T47D (cell line): ENCODE measurements around the gene COPS4.
"Not testable (repeated sequence)": the region's sequence is repeated elsewhere in the genome, so short reads cannot be mapped to it uniquely, and the experiment has no call there.

ENCODE experiments used
- DNase-seq, 2 experiments: peaks; one replicate each; pipeline versions ENCODE4 v3.0.0 to v3.0.0-alpha.2; 2011 to 2012; ENCODE audit warnings: low read depth in 1 of 2, low spot score in 1 of 2
- JUND ChIP-seq: IDR thresholded peaks from 2 replicates; pipeline ENCODE4 v1.6.1; 2012; ENCODE audit warnings: low read depth
- in situ Hi-C: cut with HindIII; loops from 2 replicates; pipeline ENCODE4 v1.10.0; 2016; ENCODE audit warnings: low sequenced_read_pairs, low pct_unique_long_range_greater_than_20kb

COPS4 gene

DNA sequence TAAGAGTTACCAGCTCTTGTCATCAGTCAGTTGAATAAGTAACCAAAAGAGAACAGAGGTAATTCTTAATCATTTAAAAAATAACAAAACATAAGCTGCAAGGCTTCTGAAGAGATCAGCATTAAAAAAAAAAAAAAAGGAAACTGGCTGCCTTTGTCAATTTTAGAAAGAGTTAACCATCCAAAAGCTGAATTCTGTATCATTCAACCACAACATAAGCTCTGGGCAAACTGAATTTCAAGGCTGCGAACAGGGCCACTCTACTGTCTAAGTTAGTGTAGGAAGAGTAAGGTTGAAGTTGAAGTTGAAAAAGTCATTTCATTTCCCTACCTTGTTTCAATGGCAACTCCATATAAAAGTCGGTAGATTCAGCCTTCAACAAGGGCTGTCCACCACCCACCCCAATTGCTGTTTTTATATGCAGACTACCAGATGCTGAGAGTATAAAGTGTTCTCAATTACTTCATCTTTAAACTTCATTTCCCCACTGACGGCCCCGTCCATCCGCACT, 23.2 kb upstream of the COPS4 start:
- in situ Hi-C loops = no loop called here
- no peak for DNase-seq
- no peak for TF ChIP-seq JUND

DNA sequence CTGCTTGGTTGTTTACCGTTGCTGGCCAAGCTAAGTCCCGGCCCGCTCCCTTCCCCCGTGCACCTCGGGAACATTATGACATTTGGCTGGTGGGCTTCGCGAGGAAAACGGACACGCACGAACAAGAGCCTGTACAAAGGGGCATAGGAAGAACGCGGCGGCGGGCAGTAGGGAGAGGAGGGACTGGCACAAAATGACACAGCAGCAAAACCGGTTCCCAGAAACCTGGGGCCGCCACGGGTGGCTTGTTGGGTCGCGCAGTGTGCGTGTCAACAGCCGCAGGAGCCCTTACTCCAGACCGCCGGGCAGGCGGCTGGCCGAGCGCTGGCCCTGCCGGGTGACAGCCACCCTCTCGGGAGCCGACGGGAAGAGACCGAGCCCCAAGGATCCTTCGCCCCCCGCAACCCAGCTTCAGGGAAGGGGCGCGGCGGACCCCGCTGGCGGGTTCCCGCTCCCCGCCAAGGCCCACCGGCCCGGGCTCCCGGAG, 22.7 kb upstream of the COPS4 start:
- DNase-seq = peak in 1 of 2 experiments; percentile 76
- no peak for TF ChIP-seq JUND
- in situ Hi-C loops = no loop called here

DNA sequence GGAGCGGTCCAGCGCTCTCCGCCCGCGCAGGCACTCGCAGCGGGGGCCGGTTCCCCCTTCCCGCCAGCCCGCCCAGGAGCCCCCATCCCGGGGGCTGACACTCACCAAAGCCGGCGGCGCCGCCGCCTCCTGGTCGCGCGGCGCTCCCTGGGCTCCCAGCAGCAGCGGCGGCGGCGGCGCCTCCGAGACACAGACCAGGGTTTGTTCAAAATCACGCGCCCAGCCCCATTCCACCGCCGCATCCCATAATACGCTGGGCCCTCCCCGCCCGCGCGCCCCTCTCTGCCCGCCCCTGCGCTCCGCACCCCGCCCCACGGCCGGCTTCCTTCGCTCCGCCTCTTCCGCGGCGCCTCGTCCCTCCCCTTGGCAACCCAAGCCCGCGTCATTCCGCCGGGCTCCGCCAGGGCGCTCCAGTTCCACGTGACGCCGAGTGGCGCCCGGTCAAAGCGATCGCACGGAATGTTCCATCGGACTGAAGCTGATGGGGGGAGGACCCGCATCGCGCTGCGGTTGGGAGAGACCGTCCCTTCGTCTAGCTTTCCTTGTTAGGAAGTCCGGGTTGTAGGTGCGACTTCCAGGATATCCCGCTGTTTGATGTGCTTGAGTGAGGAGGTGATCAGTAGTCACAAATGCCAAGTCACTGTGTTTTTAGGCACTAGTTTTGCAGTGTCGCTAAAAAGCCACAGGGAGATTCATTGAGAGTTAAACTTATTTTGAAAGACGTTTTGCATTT, 22.1 kb upstream of the COPS4 start:
- DNase-seq = peak; percentile 76 to 98
- no peak for TF ChIP-seq JUND
- in situ Hi-C loops = no loop called here

DNA sequence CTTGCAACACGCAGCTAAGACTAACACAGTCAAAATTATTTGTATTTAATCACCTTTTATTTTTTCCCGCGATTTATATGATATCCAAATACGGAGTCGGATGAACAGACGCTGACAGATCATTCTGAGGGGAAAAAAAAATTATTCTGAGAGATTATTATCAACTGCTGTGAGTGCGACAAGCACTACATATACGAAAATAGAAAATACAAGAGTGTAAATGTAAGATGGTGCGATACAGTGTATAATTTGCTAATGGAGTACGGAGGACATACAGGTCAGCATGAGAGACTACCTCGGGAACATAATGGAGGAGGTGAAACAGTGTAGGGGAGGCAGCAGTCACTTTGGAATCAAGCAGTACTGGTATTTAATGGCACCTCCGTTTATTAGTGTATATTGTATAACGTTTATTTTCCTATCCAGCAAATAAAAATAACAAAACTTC, 21.5 kb upstream of the COPS4 start:
- in situ Hi-C loops = no loop called here
- no peak for DNase-seq
- no peak for TF ChIP-seq JUND

DNA sequence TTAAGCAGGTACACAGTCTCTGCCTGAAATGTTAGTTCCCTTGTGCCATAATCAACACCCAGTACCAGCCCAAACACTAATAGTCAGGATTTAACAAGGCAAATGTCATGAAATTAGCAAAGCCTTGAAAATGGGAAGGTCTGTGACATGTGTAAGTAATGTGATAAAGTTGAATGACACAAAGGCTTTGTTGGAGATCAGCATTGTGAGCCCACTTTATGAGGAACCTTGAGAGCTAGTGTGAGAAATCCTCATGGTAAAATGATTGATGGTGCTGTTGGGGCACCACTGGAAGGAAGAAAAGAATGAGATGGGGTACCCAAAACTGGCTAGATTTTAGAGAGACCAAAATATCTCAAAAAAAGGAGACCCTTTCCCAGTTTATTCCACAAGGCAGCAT, 21.1 kb upstream of the COPS4 start:
- in situ Hi-C loops = no loop called here
- no peak for DNase-seq

DNA sequence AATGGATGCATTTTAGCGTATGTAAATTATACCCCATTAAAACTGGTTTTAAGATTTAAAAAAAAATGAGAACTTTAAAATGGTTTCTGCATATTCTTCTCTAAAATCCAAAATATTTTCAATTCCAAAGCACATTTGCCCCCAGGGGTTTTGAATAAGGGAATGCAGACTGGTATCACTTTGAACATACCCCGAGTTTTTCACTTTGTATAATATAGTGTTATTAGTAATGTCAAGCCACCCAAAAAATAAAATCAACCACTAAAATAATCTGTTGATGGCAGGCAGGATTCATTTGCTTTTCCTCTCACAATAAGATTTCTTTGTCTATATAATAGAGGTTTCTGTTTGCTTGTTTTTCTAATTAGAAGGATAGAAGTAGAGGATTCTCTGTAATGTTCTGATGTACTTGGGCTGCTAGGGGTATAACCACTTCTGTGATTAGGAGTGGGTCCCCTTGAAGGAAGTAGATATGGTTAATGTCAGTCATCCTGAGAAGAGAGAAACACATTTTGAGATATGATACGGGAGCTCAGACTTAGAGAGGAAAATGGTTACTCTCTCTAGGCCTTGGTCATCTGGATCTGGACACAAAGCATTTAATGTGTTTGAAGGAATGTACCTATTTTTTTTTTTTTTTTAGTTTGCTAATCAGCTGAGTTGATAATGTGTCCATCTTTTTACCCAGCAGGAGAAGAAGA, 15.0 kb upstream of the COPS4 start:
- in situ Hi-C loops = no loop called here
- no peak for TF ChIP-seq JUND
- DNase-seq = no peak

More for the DNA sequence above, 21.1 kb upstream of the COPS4 start:
- no peak for TF ChIP-seq JUND

DNA sequence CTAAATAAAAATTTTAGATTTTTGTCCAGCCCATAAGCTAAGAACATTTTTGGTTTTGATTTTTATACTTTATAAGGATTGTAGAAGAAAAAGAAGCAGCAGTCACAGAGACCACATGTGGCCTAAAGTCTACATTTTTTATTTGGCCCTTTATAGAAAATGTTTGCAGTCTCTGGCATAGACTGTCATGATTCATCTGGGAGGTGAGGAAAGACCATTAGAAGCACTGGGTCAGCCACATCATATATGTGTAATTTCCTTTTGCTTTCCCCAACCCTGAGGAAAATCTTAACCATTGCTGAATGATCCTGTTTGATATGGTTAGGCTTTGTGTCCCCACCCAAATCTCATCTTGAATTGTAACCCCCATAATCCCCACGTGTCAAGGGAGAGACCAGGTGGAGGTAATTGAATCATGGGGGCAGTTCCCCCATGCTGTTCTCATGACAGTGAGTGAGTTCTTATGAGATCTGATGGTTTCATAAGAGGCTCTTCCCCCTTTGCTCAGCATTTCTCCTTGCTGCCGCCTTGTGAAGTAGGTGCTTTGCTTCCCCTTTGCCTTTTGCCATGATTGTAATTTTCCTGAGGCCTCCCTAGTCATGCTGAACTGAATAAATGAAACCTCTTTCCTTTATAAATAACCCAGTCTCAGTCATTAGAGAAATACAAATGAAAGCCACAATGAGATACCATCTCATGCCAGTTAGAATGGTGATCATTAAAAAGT, 12.1 kb upstream of the COPS4 start:
- TF ChIP-seq JUND = no peak
- in situ Hi-C loops = no loop called here
- DNase-seq = no peak

DNA sequence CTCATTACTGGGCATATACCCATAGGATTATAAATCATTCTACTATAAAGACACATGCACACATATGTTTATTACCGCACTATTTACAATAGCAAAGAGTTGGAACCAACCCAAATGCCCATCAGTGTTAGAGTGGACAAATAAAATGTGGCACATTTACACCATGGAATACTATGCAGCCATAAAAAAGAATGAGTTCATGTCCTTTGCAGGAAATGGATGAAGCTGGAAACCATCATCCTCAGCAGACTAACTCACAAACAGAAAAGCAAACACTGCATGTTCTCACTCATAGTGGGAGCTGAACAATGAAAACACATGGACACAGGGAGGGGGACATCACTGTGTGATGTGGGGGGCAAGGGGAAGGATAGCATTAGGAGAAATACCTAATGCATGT, 11.4 kb upstream of the COPS4 start:
- DNase-seq, in situ Hi-C loops: not testable (repeated sequence)

DNA sequence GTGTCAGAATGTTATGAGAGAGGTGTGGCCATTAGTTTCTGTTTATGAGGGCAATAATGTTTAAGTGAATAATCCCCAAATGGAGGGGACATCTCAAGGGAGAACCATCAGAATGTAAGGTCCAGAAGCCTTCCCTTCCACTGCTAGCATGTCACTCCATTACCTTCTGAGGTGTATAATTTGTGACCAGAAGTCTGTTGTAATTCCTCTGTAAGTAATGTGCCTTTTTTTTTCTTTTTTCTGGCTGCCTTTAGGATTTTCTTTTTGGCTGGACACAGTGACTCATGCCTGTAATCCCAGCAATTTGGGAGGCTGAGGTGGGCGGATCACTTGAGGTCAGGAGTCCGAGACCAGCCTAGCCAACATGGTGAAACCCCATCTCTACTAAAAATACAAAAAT, 10.8 kb upstream of the COPS4 start:
- in situ Hi-C loops = no loop called here
- no peak for DNase-seq
- TF ChIP-seq JUND = no peak

DNA sequence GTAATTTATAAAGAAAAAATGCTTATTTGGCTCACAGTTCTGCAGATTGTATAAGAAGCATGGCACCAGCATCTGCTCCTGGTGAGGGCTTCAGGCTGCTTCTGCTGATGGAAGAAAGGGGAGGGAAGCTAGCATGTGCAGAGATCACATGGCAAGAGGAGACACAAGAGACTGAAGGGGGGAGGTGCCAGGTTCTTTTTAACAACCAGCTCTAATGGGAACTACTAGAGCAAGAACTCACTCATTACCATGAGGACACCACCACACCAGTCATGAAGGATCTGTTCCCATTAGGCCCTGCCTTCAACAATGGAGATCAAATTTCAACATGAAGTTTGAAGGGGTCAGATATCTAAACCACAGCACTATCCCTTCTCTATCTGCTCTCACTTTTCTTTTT, 9.4 kb upstream of the COPS4 start:
- TF ChIP-seq JUND = no peak
- in situ Hi-C loops = no loop called here
- no peak for DNase-seq

DNA sequence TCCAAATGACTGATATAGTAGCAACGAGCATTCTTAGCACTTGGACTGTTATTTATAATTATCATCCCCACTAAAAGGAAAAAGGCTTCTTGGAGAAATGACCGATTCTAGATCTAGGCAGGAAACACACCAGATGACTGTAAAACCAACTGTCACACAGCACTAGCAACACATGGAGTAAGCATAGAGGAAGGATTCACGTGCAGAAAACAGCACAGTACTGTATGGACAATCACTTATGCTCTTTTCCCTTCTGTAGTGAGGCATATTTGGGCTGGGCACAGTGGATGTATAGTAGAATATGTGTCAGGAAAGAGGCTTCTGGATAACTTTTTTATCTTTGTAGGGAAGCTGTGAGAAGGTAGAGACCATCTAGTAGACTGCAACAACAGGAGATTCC, 6.0 kb upstream of the COPS4 start:
- no peak for DNase-seq
- in situ Hi-C loops = no loop called here
- no peak for TF ChIP-seq JUND

DNA sequence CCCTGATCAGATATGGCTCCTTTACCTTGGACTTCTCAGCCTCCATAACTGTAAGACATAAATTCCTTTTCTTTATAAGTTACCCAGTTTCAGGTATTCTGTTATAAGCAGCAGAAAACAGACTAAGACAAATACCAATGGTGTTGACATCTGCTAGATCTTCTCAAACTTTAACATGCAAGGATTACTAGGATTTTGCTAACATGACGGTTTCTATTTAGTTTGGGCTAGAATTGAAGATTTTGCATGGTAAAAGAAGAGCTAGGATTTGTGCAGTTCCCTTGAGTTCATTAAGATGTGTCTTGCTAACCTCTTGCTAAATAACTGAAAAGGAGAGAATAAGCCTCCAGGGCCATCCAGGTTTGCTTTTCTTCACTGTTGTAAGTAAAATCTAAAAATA, 5.3 kb upstream of the COPS4 start:
- no peak for DNase-seq
- no peak for TF ChIP-seq JUND
- in situ Hi-C loops = no loop called here
